Coronary artery (tissue), 2 donors: ENCODE results near the gene RALGAPA2.

ENCODE experiments used
- DNase-seq: peaks from one replicate; pipeline ENCODE4 v3.0.0-alpha.2; 2017; ENCODE audit warnings: low spot score
- H3K27ac ChIP-seq, 2 donors: fragments of 200-600 bp; sonication (generic); one replicate each; pipeline ENCODE4 v1.5.1; 2016 to 2019
- H3K4me3 ChIP-seq: fragments of 200-600 bp; sonication (generic); 2 replicates; pipeline ENCODE4 v1.5.1; 2016; ENCODE audit warnings: mild to moderate bottlenecking, moderate library complexity
- TF ChIP-seq, protein P1 (sequence below): fragments of 200-600 bp; sonication (generic); IDR thresholded peaks from one replicate; pipeline ENCODE4 v1.5.1; 2019; ENCODE audit warnings: antibody characterized with exemption

RALGAPA2 gene

GRCh38 chr20:20624914-20625313 lies 87.5 kb downstream of the RALGAPA2 start:
- no peak overlapping the region for H3K27ac ChIP-seq
- TF ChIP-seq, protein P1, sequence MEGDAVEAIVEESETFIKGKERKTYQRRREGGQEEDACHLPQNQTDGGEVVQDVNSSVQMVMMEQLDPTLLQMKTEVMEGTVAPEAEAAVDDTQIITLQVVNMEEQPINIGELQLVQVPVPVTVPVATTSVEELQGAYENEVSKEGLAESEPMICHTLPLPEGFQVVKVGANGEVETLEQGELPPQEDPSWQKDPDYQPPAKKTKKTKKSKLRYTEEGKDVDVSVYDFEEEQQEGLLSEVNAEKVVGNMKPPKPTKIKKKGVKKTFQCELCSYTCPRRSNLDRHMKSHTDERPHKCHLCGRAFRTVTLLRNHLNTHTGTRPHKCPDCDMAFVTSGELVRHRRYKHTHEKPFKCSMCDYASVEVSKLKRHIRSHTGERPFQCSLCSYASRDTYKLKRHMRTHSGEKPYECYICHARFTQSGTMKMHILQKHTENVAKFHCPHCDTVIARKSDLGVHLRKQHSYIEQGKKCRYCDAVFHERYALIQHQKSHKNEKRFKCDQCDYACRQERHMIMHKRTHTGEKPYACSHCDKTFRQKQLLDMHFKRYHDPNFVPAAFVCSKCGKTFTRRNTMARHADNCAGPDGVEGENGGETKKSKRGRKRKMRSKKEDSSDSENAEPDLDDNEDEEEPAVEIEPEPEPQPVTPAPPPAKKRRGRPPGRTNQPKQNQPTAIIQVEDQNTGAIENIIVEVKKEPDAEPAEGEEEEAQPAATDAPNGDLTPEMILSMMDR: no peak
- DNase-seq: no peak
- H3K4me3 ChIP-seq: no peak overlapping the region

DNA sequence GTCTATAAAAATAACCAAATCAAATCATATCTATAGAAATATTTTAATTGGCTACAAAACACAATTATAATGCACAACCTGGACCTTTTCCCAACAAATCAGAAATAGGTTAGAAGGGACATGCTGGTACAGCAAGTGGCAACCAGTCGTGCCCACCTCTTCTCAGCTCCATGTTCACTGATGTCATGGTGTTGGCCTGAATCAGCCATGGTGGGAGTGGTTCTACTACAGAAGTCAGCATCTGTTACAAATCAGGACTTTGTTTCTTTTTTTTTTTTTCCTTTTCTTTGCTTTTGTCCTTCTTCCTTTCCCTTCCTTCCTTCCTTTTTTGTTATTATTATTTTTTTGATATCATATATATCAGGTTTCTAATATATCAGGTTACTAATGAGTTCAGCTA lies 91.2 kb downstream of the RALGAPA2 start:
- TF ChIP-seq, protein P1: no peak
- Histone ChIP-seq H3K4me3 (no peak overlapping the region), H3K27ac (no peak overlapping the region)
- no peak for DNase-seq

- no peak for DNase-seq
- TF ChIP-seq, protein P1: no peak
- no peak overlapping the region for H3K4me3 ChIP-seq
- no peak overlapping the region for H3K27ac ChIP-seq
Measured at GRCh38 chr20:20614391-20614790, 98.1 kb downstream of the RALGAPA2 start.

GRCh38 chr20:20612251-20612650 lies 100.2 kb downstream of the RALGAPA2 start:
- TF ChIP-seq, protein P1: no peak
- Histone ChIP-seq H3K27ac (no peak overlapping the region), H3K4me3 (no peak overlapping the region)
- DNase-seq: no peak

- no peak overlapping the region for H3K27ac ChIP-seq
- H3K4me3 ChIP-seq: no peak overlapping the region
- DNase-seq: no peak
- TF ChIP-seq, protein P1: no peak
Measured at GRCh38 chr20:20611167-20611566, 101.3 kb downstream of the RALGAPA2 start.

DNA sequence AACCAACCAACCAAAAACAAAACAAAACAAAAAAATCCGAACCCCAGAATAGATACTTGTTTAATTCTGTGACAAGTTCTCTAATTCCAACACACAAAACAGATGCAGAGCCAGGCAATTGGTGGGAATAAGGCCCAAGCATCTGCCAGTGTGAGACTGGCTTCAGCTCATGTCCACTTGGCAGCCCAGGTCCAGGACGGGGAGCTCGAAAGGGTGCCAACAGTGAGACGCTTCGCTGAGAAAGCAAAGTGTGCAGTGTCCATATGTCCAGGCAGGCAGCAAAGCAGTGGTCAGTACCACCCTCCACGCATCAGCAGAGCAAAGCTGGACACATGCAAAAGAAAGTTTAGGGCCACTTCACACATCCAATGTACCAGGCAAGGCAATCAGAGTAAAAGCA lies 102.9 kb downstream of the RALGAPA2 start:
- TF ChIP-seq, protein P1: no peak

GRCh38 chr20:20608641-20609040 lies 103.8 kb downstream of the RALGAPA2 start:
- TF ChIP-seq, protein P1: no peak
- H3K27ac ChIP-seq: no peak overlapping the region
- no peak overlapping the region for H3K4me3 ChIP-seq
- DNase-seq: no peak

More for the DNA sequence above, 102.9 kb downstream of the RALGAPA2 start:
- Histone ChIP-seq H3K27ac (no peak overlapping the region), H3K4me3 (no peak overlapping the region)
- DNase-seq: no peak
